ENCODE results near the gene CSNK1G2. TPM values are rescaled to one million over a fixed set of nuclear protein-coding genes. Genes with fewer than 3 reads are reported as not detected.

The CSNK1G2 gene
- total RNA-seq, 1 experiment from 2014 or later = 59.2 TPM

GRCh38 chr19:1913781-1914577 lies 27.0 kb upstream of the CSNK1G2 start:
- CTCF ChIA-PET = no interaction called here
- H3K9me3 Mint-ChIP-seq (ENCODE audit: low read depth, unreplicated experiment) = no peaks in the 10 kb centered on the region
- no peaks in the 10 kb centered on the region for H3K4me1 Mint-ChIP-seq (ENCODE audit: low read depth, unreplicated experiment)
- DNase-seq = no peak
- H3K36me3 Mint-ChIP-seq (ENCODE audit: insufficient read depth, unreplicated experiment) = peaks cover 12% of the 10 kb centered on the region
- TF ChIP-seq CTCF (IDR thresholded peaks at IDR 0.05; ENCODE audit: unreplicated experiment) = no peak
- H3K4me3 Mint-ChIP-seq (ENCODE audit: low read depth, unreplicated experiment) = no peak overlapping the region
- H3K27ac Mint-ChIP-seq (ENCODE audit: unreplicated experiment) = no peak overlapping the region
- intact Hi-C loops (cut with micrococcal nuclease; ENCODE audit: unreplicated experiment) = no loop called here
- no TSS peak for BruUV-seq (replicated peaks)
- H3K27me3 Mint-ChIP-seq (ENCODE audit: unreplicated experiment) = no peaks in the 10 kb centered on the region

- DNase-seq = no peak
- BruUV-seq (replicated peaks) = no TSS peak
- no peak for TF ChIP-seq CTCF (IDR thresholded peaks at IDR 0.05; ENCODE audit: unreplicated experiment)
- Mint-ChIP-seq H3K9me3 (ENCODE audit: low read depth, unreplicated experiment) (no peaks in the 10 kb centered on the region), H3K27ac (ENCODE audit: unreplicated experiment) (no peak overlapping the region), H3K4me3 (ENCODE audit: low read depth, unreplicated experiment) (no peak overlapping the region), H3K27me3 (ENCODE audit: unreplicated experiment) (no peaks in the 10 kb centered on the region), H3K36me3 (ENCODE audit: insufficient read depth, unreplicated experiment) (peaks cover 8% of the 10 kb centered on the region), H3K4me1 (ENCODE audit: low read depth, unreplicated experiment) (no peaks in the 10 kb centered on the region)
- intact Hi-C loops (cut with micrococcal nuclease; ENCODE audit: unreplicated experiment) = no loop called here
- CTCF ChIA-PET = interaction anchor here (0.6 kb wide), 1 partner anchor 14 kb away, joined by 5 read pairs; no protein-coding TSS in a partner anchor
These were observed 26.1 kb upstream of the CSNK1G2 start for GRCh38 chr19:1914826-1915341.

GRCh38 chr19:1917146-1917545 lies 23.8 kb upstream of the CSNK1G2 start:
- H3K4me3 Mint-ChIP-seq (ENCODE audit: low read depth, unreplicated experiment) = no peak overlapping the region
- no peaks in the 10 kb centered on the region for H3K27me3 Mint-ChIP-seq (ENCODE audit: unreplicated experiment)
- H3K9me3 Mint-ChIP-seq (ENCODE audit: low read depth, unreplicated experiment) = no peaks in the 10 kb centered on the region
- no peak for DNase-seq
- peaks cover 15% of the 10 kb centered on the region for H3K36me3 Mint-ChIP-seq (ENCODE audit: insufficient read depth, unreplicated experiment)
- intact Hi-C loops (cut with micrococcal nuclease; ENCODE audit: unreplicated experiment) = no loop called here
- H3K27ac Mint-ChIP-seq (ENCODE audit: unreplicated experiment) = no peak overlapping the region
- BruUV-seq (replicated peaks) = no TSS peak
- no peaks in the 10 kb centered on the region for H3K4me1 Mint-ChIP-seq (ENCODE audit: low read depth, unreplicated experiment)
- no peak for TF ChIP-seq CTCF (IDR thresholded peaks at IDR 0.05; ENCODE audit: unreplicated experiment)
- CTCF ChIA-PET = no interaction called here

GRCh38 chr19:1917926-1918325 lies 23.0 kb upstream of the CSNK1G2 start:
- Mint-ChIP-seq H3K27me3 (ENCODE audit: unreplicated experiment) (no peaks in the 10 kb centered on the region), H3K4me3 (ENCODE audit: low read depth, unreplicated experiment) (no peak overlapping the region), H3K27ac (ENCODE audit: unreplicated experiment) (no peak overlapping the region), H3K36me3 (ENCODE audit: insufficient read depth, unreplicated experiment) (peaks cover 16% of the 10 kb centered on the region), H3K9me3 (ENCODE audit: low read depth, unreplicated experiment) (no peaks in the 10 kb centered on the region), H3K4me1 (ENCODE audit: low read depth, unreplicated experiment) (no peaks in the 10 kb centered on the region)
- CTCF ChIA-PET = no interaction called here
- no peak for DNase-seq
- intact Hi-C loops (cut with micrococcal nuclease; ENCODE audit: unreplicated experiment) = no loop called here
- TF ChIP-seq CTCF (IDR thresholded peaks at IDR 0.05; ENCODE audit: unreplicated experiment) = no peak
- no TSS peak for BruUV-seq (replicated peaks)
